Astrocyte of the spinal cord (primary cell): Measurements from ENCODE around the gene SOX30.
"Not testable (repeated sequence)": the region's sequence is repeated elsewhere in the genome, so short reads cannot be mapped to it uniquely, and the experiment has no call there.

Source experiments
- DNase-seq: peaks from one replicate; pipeline ENCODE4 v3.0.0; 2011; ENCODE audit warnings: low read depth, low spot score
- H3K4me3 ChIP-seq: 2 replicates; pipeline ENCODE4 v1.5.1; 2011; ENCODE audit warnings: low read depth, mild to moderate bottlenecking, low read length, moderate library complexity
- in situ Hi-C: cut with HindIII; loops from 2 replicates; pipeline ENCODE4 v1.10.0; 2017; ENCODE audit warnings: low sequenced_read_pairs
- TF ChIP-seq, protein P1 (sequence below): IDR thresholded peaks from 2 replicates; pipeline ENCODE4 v1.5.1; 2012; ENCODE audit warnings: low read depth, mild to moderate bottlenecking, low read length, inconsistent platforms

The SOX30 gene

DNA sequence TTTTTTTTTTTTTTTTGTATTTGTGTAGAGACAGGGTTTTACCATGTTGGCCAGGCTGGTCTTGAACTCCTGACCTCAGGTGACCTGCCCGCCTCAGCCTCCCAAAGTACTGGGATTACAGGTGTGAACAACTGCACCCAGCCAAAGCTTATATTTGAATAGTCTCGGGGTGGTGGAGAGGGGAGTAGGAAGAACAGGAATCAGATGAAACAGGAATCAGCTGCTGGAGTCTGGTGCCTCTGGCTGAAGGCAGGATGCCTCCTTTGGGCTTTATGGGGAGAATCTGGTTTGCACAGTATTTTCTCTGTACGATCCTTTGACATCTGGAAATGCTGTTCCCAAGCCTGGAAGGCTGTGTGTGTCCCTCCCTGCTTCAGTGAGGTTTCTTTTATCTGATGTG, 30.0 kb upstream of the SOX30 start:
- TF ChIP-seq, protein P1, sequence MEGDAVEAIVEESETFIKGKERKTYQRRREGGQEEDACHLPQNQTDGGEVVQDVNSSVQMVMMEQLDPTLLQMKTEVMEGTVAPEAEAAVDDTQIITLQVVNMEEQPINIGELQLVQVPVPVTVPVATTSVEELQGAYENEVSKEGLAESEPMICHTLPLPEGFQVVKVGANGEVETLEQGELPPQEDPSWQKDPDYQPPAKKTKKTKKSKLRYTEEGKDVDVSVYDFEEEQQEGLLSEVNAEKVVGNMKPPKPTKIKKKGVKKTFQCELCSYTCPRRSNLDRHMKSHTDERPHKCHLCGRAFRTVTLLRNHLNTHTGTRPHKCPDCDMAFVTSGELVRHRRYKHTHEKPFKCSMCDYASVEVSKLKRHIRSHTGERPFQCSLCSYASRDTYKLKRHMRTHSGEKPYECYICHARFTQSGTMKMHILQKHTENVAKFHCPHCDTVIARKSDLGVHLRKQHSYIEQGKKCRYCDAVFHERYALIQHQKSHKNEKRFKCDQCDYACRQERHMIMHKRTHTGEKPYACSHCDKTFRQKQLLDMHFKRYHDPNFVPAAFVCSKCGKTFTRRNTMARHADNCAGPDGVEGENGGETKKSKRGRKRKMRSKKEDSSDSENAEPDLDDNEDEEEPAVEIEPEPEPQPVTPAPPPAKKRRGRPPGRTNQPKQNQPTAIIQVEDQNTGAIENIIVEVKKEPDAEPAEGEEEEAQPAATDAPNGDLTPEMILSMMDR, result no peak
- no peak for DNase-seq
- no peak overlapping the region for H3K4me3 ChIP-seq
- in situ Hi-C loops, result no loop called here

DNA sequence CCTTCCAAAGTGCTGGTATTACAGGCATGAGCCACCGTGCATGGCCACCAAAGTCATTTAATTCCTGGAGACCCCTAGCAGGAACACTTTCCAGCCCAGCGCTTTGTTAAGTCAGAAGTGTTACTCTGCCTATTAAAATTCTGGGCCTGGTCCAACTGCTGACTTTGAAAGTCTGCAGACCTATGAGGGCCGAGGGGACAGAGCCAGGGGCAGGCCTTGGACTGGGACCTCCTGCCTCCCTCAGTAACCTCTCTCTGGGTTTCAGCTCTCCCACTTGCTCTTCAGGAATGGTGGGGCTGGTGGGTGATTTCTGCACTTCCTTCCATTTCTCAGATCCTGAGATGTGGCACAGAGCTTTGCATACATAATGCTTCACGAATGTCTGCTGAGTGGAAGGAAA, 28.8 kb upstream of the SOX30 start:
- H3K4me3 ChIP-seq, result no peak overlapping the region
- in situ Hi-C loops, result no loop called here
- no peak for DNase-seq
- TF ChIP-seq, protein P1, result no peak

DNA sequence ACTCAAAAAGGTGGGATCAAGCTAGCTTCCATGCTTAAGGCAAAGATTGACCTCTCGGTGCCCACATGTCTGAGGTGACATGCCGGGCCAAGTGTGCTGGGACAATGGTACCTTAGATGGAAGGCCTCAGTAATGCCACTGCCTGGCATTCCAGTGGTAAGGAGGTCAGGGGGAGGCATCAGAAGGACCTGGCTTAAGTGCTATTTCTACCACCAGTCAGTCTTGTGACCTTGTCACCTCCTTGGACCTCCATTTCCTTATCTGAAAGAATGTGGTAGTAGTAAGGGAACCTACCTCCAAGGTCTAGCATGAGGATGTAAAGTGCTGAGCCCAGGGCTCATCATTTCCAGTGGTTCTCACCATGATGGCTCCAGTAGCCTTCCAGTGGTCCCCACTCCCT, 28.0 kb upstream of the SOX30 start:
- no peak overlapping the region for H3K4me3 ChIP-seq
- in situ Hi-C loops, result no loop called here
- DNase-seq, result no peak
- TF ChIP-seq, protein P1, result no peak

DNA sequence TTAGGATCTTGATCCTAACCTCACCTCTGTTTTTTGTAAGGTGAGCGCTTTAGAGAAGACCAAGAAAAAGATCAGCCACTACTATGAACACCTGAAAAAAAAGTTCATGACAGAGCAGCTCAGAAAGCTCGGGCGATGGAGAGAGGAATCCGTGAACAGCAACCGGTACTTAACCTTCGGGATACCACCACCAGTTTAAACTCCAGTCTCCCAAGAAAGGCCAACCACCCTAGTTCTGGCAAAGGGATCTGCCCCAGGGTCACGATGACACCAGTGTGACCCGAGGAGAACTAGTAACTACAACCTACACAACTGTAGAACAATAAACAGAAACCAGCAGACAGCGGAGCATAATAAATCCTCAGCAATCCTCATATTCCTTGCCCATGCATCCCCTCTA, 27.6 kb upstream of the SOX30 start:
- in situ Hi-C loops, result no loop called here
- TF ChIP-seq, protein P1, result no peak
- no peak for DNase-seq
- H3K4me3 ChIP-seq, result no peak overlapping the region

DNA sequence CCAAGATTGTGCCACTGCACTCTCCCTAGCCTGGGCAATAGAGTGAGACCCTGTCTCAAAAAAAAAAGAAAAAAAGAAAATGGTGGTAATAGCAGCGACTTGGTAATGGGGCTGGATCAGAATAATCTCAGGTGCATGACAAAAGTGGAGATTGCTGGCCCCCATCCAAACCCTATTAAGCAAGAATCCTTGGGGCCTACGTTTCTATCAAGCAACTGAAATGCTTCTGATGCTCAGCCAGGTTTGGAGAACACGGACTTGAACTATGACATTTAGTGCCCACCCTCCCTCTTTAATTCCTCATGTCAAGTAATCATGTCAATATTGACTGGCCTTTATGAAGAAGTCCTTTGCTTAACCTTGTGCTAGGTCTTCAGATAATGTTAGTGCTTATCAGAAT, 25.7 kb upstream of the SOX30 start:
- TF ChIP-seq, protein P1, result no peak
- DNase-seq, result no peak
- H3K4me3 ChIP-seq, result no peak overlapping the region
- in situ Hi-C loops, result no loop called here

DNA sequence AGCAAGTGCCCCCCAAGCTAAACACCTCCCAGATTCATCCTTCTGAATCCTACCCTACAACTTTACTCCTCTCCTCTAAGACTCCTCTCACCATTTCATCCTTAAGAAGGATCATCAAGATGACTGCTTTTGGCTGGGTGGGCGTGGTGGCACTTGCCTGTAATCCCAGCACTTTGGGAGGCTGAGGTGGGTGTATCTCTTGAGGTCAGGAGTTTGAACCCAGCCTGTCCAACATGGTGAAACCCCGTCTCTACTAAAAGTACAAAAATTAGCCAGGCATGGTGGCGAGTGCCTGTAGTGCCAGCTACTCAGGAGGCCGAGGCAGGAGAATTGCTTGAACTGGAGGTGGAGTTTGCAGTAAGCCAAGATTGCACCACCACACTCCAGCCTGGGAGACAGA, 22.1 kb upstream of the SOX30 start:
- DNase-seq, in situ Hi-C loops, H3K4me3 ChIP-seq: not testable (repeated sequence)

DNA sequence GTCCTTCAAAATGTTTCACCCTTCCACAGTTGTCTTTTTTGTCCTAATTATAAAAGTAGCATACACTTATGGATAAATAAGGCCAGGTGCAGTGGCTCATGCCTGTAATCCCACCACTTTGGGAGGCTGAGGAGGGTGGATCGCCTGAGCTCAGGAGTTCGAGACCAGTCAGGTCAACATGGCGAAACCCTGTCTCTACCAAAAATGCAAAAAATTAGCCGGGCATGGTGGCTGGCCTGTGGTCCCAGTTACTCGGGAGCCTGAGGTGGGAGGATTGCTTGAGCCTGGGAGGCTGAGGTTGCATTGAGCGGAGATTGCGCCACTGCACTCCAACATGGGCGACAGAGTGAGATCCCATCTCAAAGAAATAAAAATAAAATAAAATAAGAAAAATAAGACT, 20.7 kb upstream of the SOX30 start:
- no peak for DNase-seq
- no peak overlapping the region for H3K4me3 ChIP-seq
- TF ChIP-seq, protein P1, result no peak
- in situ Hi-C loops, result no loop called here
